ENCODE data around the gene CCDC106. TPM values are rescaled to one million over a fixed set of nuclear protein-coding genes. Genes with fewer than 3 reads are reported as not detected.

The CCDC106 gene
- total RNA-seq, 1 donor from 2014 or later = 20.8 TPM

- no peaks in the 10 kb centered on the region for H3K27me3 Mint-ChIP-seq (ENCODE audit: low read depth)
- TF ChIP-seq, protein P1, sequence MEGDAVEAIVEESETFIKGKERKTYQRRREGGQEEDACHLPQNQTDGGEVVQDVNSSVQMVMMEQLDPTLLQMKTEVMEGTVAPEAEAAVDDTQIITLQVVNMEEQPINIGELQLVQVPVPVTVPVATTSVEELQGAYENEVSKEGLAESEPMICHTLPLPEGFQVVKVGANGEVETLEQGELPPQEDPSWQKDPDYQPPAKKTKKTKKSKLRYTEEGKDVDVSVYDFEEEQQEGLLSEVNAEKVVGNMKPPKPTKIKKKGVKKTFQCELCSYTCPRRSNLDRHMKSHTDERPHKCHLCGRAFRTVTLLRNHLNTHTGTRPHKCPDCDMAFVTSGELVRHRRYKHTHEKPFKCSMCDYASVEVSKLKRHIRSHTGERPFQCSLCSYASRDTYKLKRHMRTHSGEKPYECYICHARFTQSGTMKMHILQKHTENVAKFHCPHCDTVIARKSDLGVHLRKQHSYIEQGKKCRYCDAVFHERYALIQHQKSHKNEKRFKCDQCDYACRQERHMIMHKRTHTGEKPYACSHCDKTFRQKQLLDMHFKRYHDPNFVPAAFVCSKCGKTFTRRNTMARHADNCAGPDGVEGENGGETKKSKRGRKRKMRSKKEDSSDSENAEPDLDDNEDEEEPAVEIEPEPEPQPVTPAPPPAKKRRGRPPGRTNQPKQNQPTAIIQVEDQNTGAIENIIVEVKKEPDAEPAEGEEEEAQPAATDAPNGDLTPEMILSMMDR (IDR thresholded peaks at IDR 0.05; ENCODE audit: unreplicated experiment) = no peak
- no peak overlapping the region for H3K27ac Mint-ChIP-seq
- no peaks in the 10 kb centered on the region for H3K4me1 Mint-ChIP-seq
- no peak for DNase-seq (ENCODE audit: low spot score in 2 of 2, unreplicated experiment in 2 of 2)
- no peak overlapping the region for H3K4me3 Mint-ChIP-seq
- peaks cover 46% of the 10 kb centered on the region for H3K36me3 Mint-ChIP-seq
- peaks cover 10% of the 10 kb centered on the region for H3K9me3 Mint-ChIP-seq
These were observed 51.2 kb downstream of the CCDC106 start for GRCh38 chr19:55699221-55699620.

DNA sequence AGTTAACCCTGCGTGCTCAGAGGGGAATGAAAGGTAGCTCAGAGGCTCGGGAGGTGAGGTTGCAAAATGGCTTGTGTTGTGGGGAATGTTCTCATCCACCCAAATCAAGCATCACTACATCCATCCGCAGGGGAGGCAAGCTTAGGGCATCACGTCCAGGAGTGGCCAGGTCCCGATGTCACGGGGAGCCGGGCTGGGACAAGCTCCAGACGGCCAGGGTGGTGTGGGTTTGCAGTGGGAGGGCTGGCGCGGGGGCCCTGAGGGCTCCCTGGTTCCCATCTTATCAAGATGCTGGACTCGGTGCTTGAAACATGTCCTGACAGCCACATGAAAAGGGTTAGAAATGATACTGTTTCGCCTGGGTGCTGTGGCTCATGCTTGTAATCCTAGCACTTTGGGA lies 52.8 kb downstream of the CCDC106 start:
- Mint-ChIP-seq H3K4me3 (no peak overlapping the region), H3K36me3 (peaks cover 55% of the 10 kb centered on the region), H3K9me3 (peaks cover 24% of the 10 kb centered on the region), H3K27ac (no peak overlapping the region), H3K4me1 (no peaks in the 10 kb centered on the region), H3K27me3 (ENCODE audit: low read depth) (no peaks in the 10 kb centered on the region)
- TF ChIP-seq, protein P1 (IDR thresholded peaks at IDR 0.05; ENCODE audit: unreplicated experiment) = no peak
- no peak for DNase-seq (ENCODE audit: low spot score in 2 of 2, unreplicated experiment in 2 of 2)

DNA sequence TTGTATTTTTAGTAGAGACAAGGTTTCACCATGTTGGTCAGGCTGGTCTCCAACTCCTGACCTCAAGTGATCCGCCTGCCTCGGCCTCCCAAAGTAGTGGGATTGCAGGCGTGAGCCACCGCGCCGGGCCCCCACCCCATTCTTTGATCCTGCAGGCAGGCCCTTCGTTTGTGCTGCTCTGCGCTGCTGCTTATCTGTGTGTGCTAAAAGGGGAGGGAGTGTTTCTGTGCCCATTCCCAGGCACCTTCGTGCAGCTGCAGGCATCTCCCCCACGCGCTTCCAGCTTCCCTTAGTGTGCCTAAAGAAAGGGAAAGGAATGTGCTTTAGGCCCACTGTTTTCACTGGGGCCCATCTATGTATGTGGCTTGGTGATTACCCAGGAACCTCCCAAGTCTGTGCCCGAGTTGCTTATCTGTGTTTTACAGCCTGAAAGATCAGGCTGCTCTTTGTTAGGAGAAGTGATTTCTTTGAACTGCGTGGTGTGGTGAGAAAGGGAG lies 54.2 kb downstream of the CCDC106 start:
- peaks cover 55% of the 10 kb centered on the region for H3K36me3 Mint-ChIP-seq
- no peaks in the 10 kb centered on the region for H3K27me3 Mint-ChIP-seq (ENCODE audit: low read depth)
- peaks cover 24% of the 10 kb centered on the region for H3K9me3 Mint-ChIP-seq
- no peaks in the 10 kb centered on the region for H3K4me1 Mint-ChIP-seq
- H3K4me3 Mint-ChIP-seq = no peak overlapping the region
- TF ChIP-seq, protein P1 (IDR thresholded peaks at IDR 0.05; ENCODE audit: unreplicated experiment) = no peak
- peak overlapping the region; percentile 32 for H3K27ac Mint-ChIP-seq
- DNase-seq (ENCODE audit: low spot score in 2 of 2, unreplicated experiment in 2 of 2) = no peak

Other genes with a start within 250 kb of the CCDC106 start
- gene UBE2S, start 240.4 kb upstream of the CCDC106 start, total RNA-seq = 65.3 to 77.0 TPM (median 73.2 TPM) in 3 replicates
- gene SHISA7, start 204.9 kb upstream of the CCDC106 start, total RNA-seq = 0.04 TPM in 1 of 3 replicates, not detected in the others
- 35.0 to 39.2 TPM (median 38.6 TPM) in 3 replicates for gene ISOC2, start 186.6 kb upstream of the CCDC106 start, total RNA-seq
- not detected in 3 replicates for gene C19orf85, start 183.5 kb upstream of the CCDC106 start, total RNA-seq
- gene ZNF628, start 171.6 kb upstream of the CCDC106 start, total RNA-seq = 19.0 to 23.1 TPM (median 22.0 TPM) in 3 replicates
- gene NAT14, start 163.0 kb upstream of the CCDC106 start, total RNA-seq = 52.6 to 54.4 TPM (median 53.1 TPM) in 3 replicates
- gene SSC5D, start 159.8 kb upstream of the CCDC106 start, total RNA-seq = 7.0 to 8.5 TPM (median 7.8 TPM) in 3 replicates
- gene SBK2, start 111.1 kb upstream of the CCDC106 start, total RNA-seq = 0.33 to 0.97 TPM (median 0.56 TPM) in 3 replicates
- gene SBK3, start 102.7 kb upstream of the CCDC106 start, total RNA-seq = 0.25 TPM in 1 of 3 replicates, not detected in the others
- gene ZNF579, start 67.4 kb upstream of the CCDC106 start, total RNA-seq = 35.0 to 35.2 TPM (median 35.1 TPM) in 3 replicates
- 31.3 to 31.7 TPM (median 31.6 TPM) in 3 replicates for gene FIZ1, start 48.7 kb upstream of the CCDC106 start, total RNA-seq
- gene ZNF524, start 47.9 kb upstream of the CCDC106 start, total RNA-seq = 5.3 to 7.4 TPM (median 5.7 TPM) in 3 replicates
- 18.7 to 21.4 TPM (median 21.2 TPM) in 3 replicates for gene ZNF865, start 42.6 kb upstream of the CCDC106 start, total RNA-seq
- 12.8 to 13.7 TPM (median 12.9 TPM) in 3 replicates for gene ZNF784, start 23.6 kb upstream of the CCDC106 start, total RNA-seq
- gene ZNF580, start 7.2 kb upstream of the CCDC106 start, total RNA-seq = 49.6 to 53.9 TPM (median 50.9 TPM) in 3 replicates
- 42.6 to 47.0 TPM (median 46.9 TPM) in 3 replicates for gene ZNF581, start 4.6 kb upstream of the CCDC106 start, total RNA-seq
- 226 to 245 TPM (median 230 TPM) in 3 replicates for gene U2AF2, start 6.8 kb downstream of the CCDC106 start, total RNA-seq
- 99.6 to 104 TPM (median 102 TPM) in 3 replicates for gene EPN1, start 27.0 kb downstream of the CCDC106 start, total RNA-seq
- not detected in 3 replicates for gene NLRP9, start 90.2 kb downstream of the CCDC106 start, total RNA-seq
- not detected in 3 replicates for gene RFPL4A, start 110.9 kb downstream of the CCDC106 start, total RNA-seq
- not detected in 3 replicates for gene RFPL4AL1, start 120.9 kb downstream of the CCDC106 start, total RNA-seq
- gene NLRP11, start 183.8 kb downstream of the CCDC106 start, total RNA-seq = not detected in 3 replicates
- not detected in 3 replicates for gene NLRP4, start 188.3 kb downstream of the CCDC106 start, total RNA-seq